Activated B cell treated with CpG ODN at 0.5 μM for 24 hours (primary cell): ENCODE results near the gene CRYZL1. TPM values are rescaled to one million over a fixed set of nuclear protein-coding genes. Genes with fewer than 3 reads are reported as not detected.

Experiments used
- ATAC-seq: fragments of 200-7000 bp; cut with Tn5 transposase; one replicate; pipeline ENCODE4 v1.10.0; 2021; ENCODE audit warnings: low read depth, mild to moderate bottlenecking, moderate library complexity
- CTCF ChIA-PET: fragments of 350-600 bp; sonication (Branson Sonifier 250); formaldehyde crosslinking; loops from one replicate; lab custom pipeline; 2021; ENCODE audit warnings: antibody characterized with exemption; lab: Charles Lee
- POLR2A ChIA-PET: fragments of 350-600 bp; sonication (Branson Sonifier 250); formaldehyde crosslinking; loops from one replicate; lab custom pipeline; 2021; ENCODE audit warnings: antibody characterized with exemption; lab: Charles Lee
- DNase-seq: peaks from one replicate; pipeline ENCODE4 v3.0.0; 2022
- H3K27ac Mint-ChIP-seq: one replicate; pipeline ENCODE4 v1.8.0; 2020; ENCODE audit warnings: mixed read lengths
- H3K27me3 Mint-ChIP-seq: one replicate; pipeline ENCODE4 v1.8.0; 2021; ENCODE audit warnings: mixed read lengths
- H3K36me3 Mint-ChIP-seq: one replicate; pipeline ENCODE4 v1.8.0; 2021; ENCODE audit warnings: low read depth, mixed read lengths
- H3K4me1 Mint-ChIP-seq: one replicate; pipeline ENCODE4 v1.8.0; 2021; ENCODE audit warnings: mixed read lengths
- H3K4me3 Mint-ChIP-seq: one replicate; pipeline ENCODE4 v1.8.0; 2020; ENCODE audit warnings: mild to moderate bottlenecking, mixed read lengths
- H3K9me3 Mint-ChIP-seq: one replicate; pipeline ENCODE4 v1.8.0; 2020; ENCODE audit warnings: mixed read lengths
- intact Hi-C: fragments of 100-400 bp; cut with micrococcal nuclease; formaldehyde crosslinking; loops from one replicate; pipeline ENCODE4 v1.15.1; 2024
- total RNA-seq: library from RNA; stranded (reverse); gene quantifications from 2 replicates; pipeline ENCODE4 v1.2.3, GENCODE V29; 2022
- TF ChIP-seq, protein P1 (sequence below): fragments of 200-600 bp; IDR thresholded peaks from one replicate; pipeline ENCODE4 v1.8.0; 2022; ENCODE audit warnings: antibody characterized with exemption, mild to moderate bottlenecking

CRYZL1 gene
- total RNA-seq, 1 donor from 2014 or later: 46.3 TPM

- TF ChIP-seq, protein P1, sequence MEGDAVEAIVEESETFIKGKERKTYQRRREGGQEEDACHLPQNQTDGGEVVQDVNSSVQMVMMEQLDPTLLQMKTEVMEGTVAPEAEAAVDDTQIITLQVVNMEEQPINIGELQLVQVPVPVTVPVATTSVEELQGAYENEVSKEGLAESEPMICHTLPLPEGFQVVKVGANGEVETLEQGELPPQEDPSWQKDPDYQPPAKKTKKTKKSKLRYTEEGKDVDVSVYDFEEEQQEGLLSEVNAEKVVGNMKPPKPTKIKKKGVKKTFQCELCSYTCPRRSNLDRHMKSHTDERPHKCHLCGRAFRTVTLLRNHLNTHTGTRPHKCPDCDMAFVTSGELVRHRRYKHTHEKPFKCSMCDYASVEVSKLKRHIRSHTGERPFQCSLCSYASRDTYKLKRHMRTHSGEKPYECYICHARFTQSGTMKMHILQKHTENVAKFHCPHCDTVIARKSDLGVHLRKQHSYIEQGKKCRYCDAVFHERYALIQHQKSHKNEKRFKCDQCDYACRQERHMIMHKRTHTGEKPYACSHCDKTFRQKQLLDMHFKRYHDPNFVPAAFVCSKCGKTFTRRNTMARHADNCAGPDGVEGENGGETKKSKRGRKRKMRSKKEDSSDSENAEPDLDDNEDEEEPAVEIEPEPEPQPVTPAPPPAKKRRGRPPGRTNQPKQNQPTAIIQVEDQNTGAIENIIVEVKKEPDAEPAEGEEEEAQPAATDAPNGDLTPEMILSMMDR: no peak
- Mint-ChIP-seq H3K4me3 (no peak overlapping the region), H3K27me3 (peaks cover 16% of the 10 kb centered on the region), H3K9me3 (no peaks in the 10 kb centered on the region), H3K27ac (no peak overlapping the region), H3K4me1 (peaks cover 16% of the 10 kb centered on the region), H3K36me3 (peaks cover 7% of the 10 kb centered on the region)
- ChIA-PET POLR2A (no interaction called here), CTCF (no interaction called here)
- intact Hi-C loops: loop anchor here (5.0 kb wide), 5 partner anchors 322 to 1987 kb away; partner anchors contain the start of genes IFNAR1, IL10RB, SCAF4 and SOD1
- DNase-seq (no peak), ATAC-seq (no peak)
These were observed 3.0 kb upstream of the CRYZL1 start for GRCh38 chr21:33644383-33645074.

DNA sequence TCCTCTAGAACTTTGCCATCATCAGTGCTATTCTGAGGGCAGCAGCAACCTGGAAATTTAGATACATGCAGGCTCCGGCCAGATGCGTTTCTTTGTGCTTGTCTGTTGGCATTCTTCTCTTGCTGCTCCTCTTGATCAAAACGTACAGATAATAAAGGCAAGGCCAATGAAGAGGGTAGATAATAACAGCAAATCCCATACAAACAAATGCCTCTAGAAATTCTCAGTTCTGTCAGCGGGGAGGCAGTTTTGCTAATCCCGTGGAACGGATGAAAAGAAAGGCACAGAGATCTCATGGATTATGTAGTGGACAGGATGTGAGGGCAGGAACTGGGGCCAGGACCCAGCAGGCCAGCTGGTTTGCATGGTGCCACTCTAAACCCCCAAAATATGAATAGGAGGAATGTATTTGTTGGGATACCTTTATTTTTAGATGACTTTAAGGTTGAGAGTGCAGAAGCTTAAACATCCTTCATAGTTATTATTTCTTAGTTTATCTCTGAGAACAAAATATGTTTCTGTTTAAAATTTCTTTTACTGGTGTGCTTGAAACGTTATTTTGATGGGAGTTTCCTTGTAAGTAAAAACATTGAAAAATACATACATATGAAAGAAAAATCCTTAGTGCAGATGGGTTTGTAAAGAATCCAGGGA lies 2.2 kb upstream of the CRYZL1 start:
- Mint-ChIP-seq H3K36me3 (peaks cover 7% of the 10 kb centered on the region), H3K9me3 (no peaks in the 10 kb centered on the region), H3K4me3 (peak overlapping the region; percentile 85), H3K27ac (no peak overlapping the region), H3K4me1 (peaks cover 16% of the 10 kb centered on the region), H3K27me3 (peaks cover 16% of the 10 kb centered on the region)
- ChIA-PET POLR2A (no interaction called here), CTCF (no interaction called here)
- ATAC-seq (no peak), DNase-seq (no peak)
- intact Hi-C loops: loop anchor here (5.0 kb wide), 5 partner anchors 321 to 1986 kb away; partner anchors contain the start of genes IFNAR1, IL10RB, SCAF4 and SOD1
- TF ChIP-seq, protein P1: no peak

GRCh38 chr21:33642896-33643657 lies 1.5 kb upstream of the CRYZL1 start:
- DNase-seq (peak; percentile 24), ATAC-seq (no peak)
- peaks cover 16% of the 10 kb centered on the region for H3K27me3 Mint-ChIP-seq
- intact Hi-C loops: loop anchor here (1.0 to 5.0 kb wide), 9 partner anchors 321 to 1986 kb away; partner anchors contain the start of genes CFAP298, IFNAR1, IL10RB and MIS18A
- H3K27ac Mint-ChIP-seq: no peak overlapping the region
- POLR2A ChIA-PET: no interaction called here
- CTCF ChIA-PET: no interaction called here
- H3K36me3 Mint-ChIP-seq: peaks cover 7% of the 10 kb centered on the region
- H3K9me3 Mint-ChIP-seq: no peaks in the 10 kb centered on the region
- H3K4me1 Mint-ChIP-seq: peaks cover 16% of the 10 kb centered on the region
- TF ChIP-seq, protein P1: no peak
- peak overlapping the region; percentile 85 for H3K4me3 Mint-ChIP-seq

DNA sequence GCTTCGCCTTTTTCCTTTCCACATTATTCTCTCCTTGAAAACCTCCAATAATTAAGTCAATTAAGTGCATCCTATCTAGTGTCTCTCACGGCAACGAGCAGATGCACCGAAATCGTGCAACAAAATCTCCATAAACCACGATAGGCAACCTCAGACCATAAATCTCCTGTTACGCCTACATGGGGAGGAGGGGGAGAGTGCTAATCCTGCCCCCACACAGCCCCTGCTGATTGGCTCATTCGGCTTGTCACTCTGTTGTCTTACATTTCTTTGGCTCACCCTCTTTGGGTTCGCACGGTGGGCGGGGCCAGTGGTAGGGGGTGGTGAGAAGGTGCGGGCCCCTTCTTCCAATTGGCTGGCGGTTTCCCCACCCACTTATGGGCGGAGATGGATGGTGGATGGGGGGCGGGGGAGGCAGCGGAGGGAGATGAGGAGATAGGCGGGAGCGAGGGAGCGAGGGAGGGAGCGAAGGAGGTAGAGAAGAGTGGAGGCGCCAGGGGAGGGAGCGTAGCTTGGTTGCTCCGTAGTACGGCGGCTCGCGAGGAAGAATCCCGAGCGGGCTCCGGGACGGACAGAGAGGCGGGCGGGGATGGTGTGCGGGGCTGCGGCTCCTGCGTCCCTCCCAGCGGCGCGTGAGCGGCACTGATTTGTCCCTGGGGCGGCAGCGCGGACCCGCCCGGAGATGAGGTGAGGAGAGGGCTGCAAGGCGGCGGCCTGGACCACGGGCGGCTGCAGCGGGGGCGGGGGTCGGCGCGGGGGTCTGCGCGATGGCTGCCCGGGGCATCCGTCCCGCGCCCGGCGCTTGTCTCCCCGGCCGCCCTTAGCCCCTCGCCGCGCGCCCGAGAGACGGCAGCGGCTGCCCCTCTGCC lies 720 bp upstream of the CRYZL1 start, which contains the start of gene ITSN1:
Gene ITSN1, plus strand, starts transcription at position 475 of the 869 bp plus-strand sequence. CDS start 76,328 bp downstream, outside the sequence.
- Mint-ChIP-seq H3K4me3 (peak within 1 kb of the TSS; percentile 98), H3K36me3 (peaks cover 9% of the 10 kb centered on the region), H3K27ac (peak within 1 kb of the TSS; percentile 99), H3K27me3 (peaks cover 14% of the 10 kb centered on the region), H3K9me3 (no peaks in the 10 kb centered on the region), H3K4me1 (peaks cover 18% of the 10 kb centered on the region)
- DNase-seq (peak; percentile 96), ATAC-seq (peak; percentile 88)
- intact Hi-C loops: loop anchor here (1.0 to 5.0 kb wide), 9 partner anchors 320 to 1985 kb away; partner anchors contain the start of genes CFAP298, IFNAR1, IL10RB and MIS18A
- TF ChIP-seq, protein P1: no peak
- ChIA-PET CTCF (no interaction called here), POLR2A (interaction anchor here (1.0 to 1.4 kb wide), 2 partner anchors 53 to 99 kb away, joined by 4 to 5 read pairs; partner anchors contain the start of gene SON)
